ENCODE results near the gene ESPN. TPM values are rescaled to one million over a fixed set of nuclear protein-coding genes. Genes with fewer than 3 reads are reported as not detected.

Gene ESPN
- total RNA-seq, 1 experiment from 2014 or later, result 53.1 TPM

GRCh38 chr1:6409053-6409452, 15.5 kb upstream of the ESPN start:
- no peak overlapping the region for H2BK5ac ChIP-seq (ENCODE audit: insufficient read length, low read length)
- TF ChIP-seq, protein P1, sequence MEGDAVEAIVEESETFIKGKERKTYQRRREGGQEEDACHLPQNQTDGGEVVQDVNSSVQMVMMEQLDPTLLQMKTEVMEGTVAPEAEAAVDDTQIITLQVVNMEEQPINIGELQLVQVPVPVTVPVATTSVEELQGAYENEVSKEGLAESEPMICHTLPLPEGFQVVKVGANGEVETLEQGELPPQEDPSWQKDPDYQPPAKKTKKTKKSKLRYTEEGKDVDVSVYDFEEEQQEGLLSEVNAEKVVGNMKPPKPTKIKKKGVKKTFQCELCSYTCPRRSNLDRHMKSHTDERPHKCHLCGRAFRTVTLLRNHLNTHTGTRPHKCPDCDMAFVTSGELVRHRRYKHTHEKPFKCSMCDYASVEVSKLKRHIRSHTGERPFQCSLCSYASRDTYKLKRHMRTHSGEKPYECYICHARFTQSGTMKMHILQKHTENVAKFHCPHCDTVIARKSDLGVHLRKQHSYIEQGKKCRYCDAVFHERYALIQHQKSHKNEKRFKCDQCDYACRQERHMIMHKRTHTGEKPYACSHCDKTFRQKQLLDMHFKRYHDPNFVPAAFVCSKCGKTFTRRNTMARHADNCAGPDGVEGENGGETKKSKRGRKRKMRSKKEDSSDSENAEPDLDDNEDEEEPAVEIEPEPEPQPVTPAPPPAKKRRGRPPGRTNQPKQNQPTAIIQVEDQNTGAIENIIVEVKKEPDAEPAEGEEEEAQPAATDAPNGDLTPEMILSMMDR (conservative IDR thresholded peaks at IDR 0.05), result no peak
- no peak overlapping the region for H3T11ph ChIP-seq (ENCODE audit: low read length)
- H3K4ac ChIP-seq (ENCODE audit: low read depth, low read length), result no peak overlapping the region
- H3K4me1 ChIP-seq (ENCODE audit: insufficient read depth, low read length), result no peaks in the 10 kb centered on the region
- no peak for DNase-seq
- no peak overlapping the region for H3K27ac ChIP-seq (ENCODE audit: insufficient read length, low read depth, low read length)
- H3K79me2 ChIP-seq (ENCODE audit: insufficient read depth, low read length), result no peaks in the 10 kb centered on the region
- H3K56ac ChIP-seq (ENCODE audit: insufficient read length, low read depth, low read length), result no peak overlapping the region
- no peaks in the 10 kb centered on the region for H3K23me2 ChIP-seq (ENCODE audit: insufficient read length, low read depth, low read length, poor library complexity, severe bottlenecking)
- no peaks in the 10 kb centered on the region for H3K79me1 ChIP-seq (ENCODE audit: insufficient read depth, low read depth, low read length, poor library complexity, severe bottlenecking)
- H3K18ac ChIP-seq (ENCODE audit: insufficient read length, low read depth, low read length), result no peak overlapping the region
- no peak overlapping the region for H2BK120ac ChIP-seq (ENCODE audit: low read depth, low read length, poor library complexity, severe bottlenecking)
- no peak overlapping the region for H3K4me3 Mint-ChIP-seq
- no peaks in the 10 kb centered on the region for H3K27me3 ChIP-seq (ENCODE audit: insufficient read depth, low read length)
- H3K4me2 ChIP-seq (ENCODE audit: insufficient read depth, insufficient read length, low read length), result no peak overlapping the region
- no peaks in the 10 kb centered on the region for H3K9me3 ChIP-seq (ENCODE audit: control insufficient read depth, low read depth, low read length)
- no peaks in the 10 kb centered on the region; a peak in 2 of 4 replicates for H3K4me1 Mint-ChIP-seq
- no peak overlapping the region for H2BK20ac ChIP-seq (ENCODE audit: low read depth, low read length, poor library complexity, severe bottlenecking)
- no peak overlapping the region for H4K5ac ChIP-seq (ENCODE audit: insufficient read length, low read depth, low read length)
- no peaks in the 10 kb centered on the region for H4K20me1 ChIP-seq (ENCODE audit: control insufficient read depth, insufficient read depth, insufficient read length)
- no peak overlapping the region for H3K27ac Mint-ChIP-seq
- H2BK15ac ChIP-seq (ENCODE audit: low read depth, low read length), result no peak overlapping the region
- H2BK12ac ChIP-seq (ENCODE audit: insufficient read length, low read depth, low read length), result no peak overlapping the region
- peaks cover 73% of the 10 kb centered on the region for H3K27me3 Mint-ChIP-seq (ENCODE audit: low read depth)
- no peak overlapping the region for H3K14ac ChIP-seq (ENCODE audit: insufficient read depth, low read length)
- no CpG with 5 or more reads among the region's 4 CpGs for WGBS (ENCODE audit: extremely low coverage, insufficient read length, low lambda C conversion rate)
- no peak overlapping the region for H3K23ac ChIP-seq (ENCODE audit: insufficient read length, low read depth, low read length)
- H3K9me3 Mint-ChIP-seq, result no peaks in the 10 kb centered on the region; a peak in 1 of 5 replicates
- no peak overlapping the region for H2AFZ ChIP-seq (ENCODE audit: low read length)
- no peaks in the 10 kb centered on the region for H3K36me3 Mint-ChIP-seq (ENCODE audit: insufficient read depth in 1 of 3, low read depth in 3 of 3)
- no peak overlapping the region for H2AK5ac ChIP-seq (ENCODE audit: insufficient read length, low read length)
- no peak overlapping the region for H4K91ac ChIP-seq (ENCODE audit: insufficient read length, low read depth, low read length)
- no peak overlapping the region for H4K8ac ChIP-seq (replicated peaks; ENCODE audit: insufficient read length, low read depth, low read length)
- no peak overlapping the region for H3K9ac ChIP-seq (ENCODE audit: extremely low read depth, insufficient read length, low read length)
